Stimulated activated naive CD8-positive, alpha-beta T cell treated with anti-CD3 and anti-CD28 coated beads, Interleukin-15, amount 100 ng/mL, for 72 hours (primary cell): ENCODE results near the gene LYRM4.

Experiments
- ATAC-seq: fragments of 150-1000 bp; cut with Tn5 transposase; 2 replicates; pipeline ENCODE4 v1.10.0; 2021; ENCODE audit warnings: mild to moderate bottlenecking, moderate library complexity
- DNase-seq, 2 donors: peaks; one replicate each; pipeline ENCODE4 v3.0.0; 2021 to 2022
- H3K27ac Mint-ChIP-seq, 2 donors: one replicate each; pipeline ENCODE4 v1.8.0; 2022; ENCODE audit warnings: mild to moderate bottlenecking in 2 of 2, mixed read lengths in 2 of 2, moderate library complexity in 2 of 2
- H3K27me3 Mint-ChIP-seq: one replicate; pipeline ENCODE4 v1.8.0; 2022; ENCODE audit warnings: mixed read lengths
- H3K4me1 Mint-ChIP-seq: one replicate; pipeline ENCODE4 v1.8.0; 2022; ENCODE audit warnings: mild to moderate bottlenecking, mixed read lengths
- H3K4me3 Mint-ChIP-seq, 2 donors: one replicate each; pipeline ENCODE4 v1.8.0; 2022; ENCODE audit warnings: mild to moderate bottlenecking in 2 of 2, mixed read lengths in 2 of 2, moderate library complexity in 1 of 2
- H3K9me3 Mint-ChIP-seq, 2 donors: one replicate each; pipeline ENCODE4 v1.8.0; 2022; ENCODE audit warnings: mixed read lengths in 2 of 2

LYRM4 gene

GRCh38 chr6:5287966-5288297 lies 27.2 kb upstream of the LYRM4 start:
- H3K27ac Mint-ChIP-seq: no peak overlapping the region
- no peak overlapping the region for H3K4me3 Mint-ChIP-seq

GRCh38 chr6:5287205-5287965 lies 26.6 kb upstream of the LYRM4 start:
- DNase-seq: no peak
- no peak for ATAC-seq
- H3K27ac Mint-ChIP-seq: peak overlapping the region; percentile 63 to 68
- peaks cover 0 to 4% of the 10 kb centered on the region in 2 donors for H3K9me3 Mint-ChIP-seq
- H3K4me1 Mint-ChIP-seq: peaks cover 47% of the 10 kb centered on the region
- H3K4me3 Mint-ChIP-seq: no peak overlapping the region
- H3K27me3 Mint-ChIP-seq: no peaks in the 10 kb centered on the region

More at GRCh38 chr6:5287966-5288297, 27.2 kb upstream of the LYRM4 start:
- Mint-ChIP-seq H3K9me3 (peaks cover 0 to 7% of the 10 kb centered on the region in 2 donors), H3K4me1 (peaks cover 48% of the 10 kb centered on the region), H3K27me3 (no peaks in the 10 kb centered on the region)
- no peak for DNase-seq
- no peak for ATAC-seq

DNA sequence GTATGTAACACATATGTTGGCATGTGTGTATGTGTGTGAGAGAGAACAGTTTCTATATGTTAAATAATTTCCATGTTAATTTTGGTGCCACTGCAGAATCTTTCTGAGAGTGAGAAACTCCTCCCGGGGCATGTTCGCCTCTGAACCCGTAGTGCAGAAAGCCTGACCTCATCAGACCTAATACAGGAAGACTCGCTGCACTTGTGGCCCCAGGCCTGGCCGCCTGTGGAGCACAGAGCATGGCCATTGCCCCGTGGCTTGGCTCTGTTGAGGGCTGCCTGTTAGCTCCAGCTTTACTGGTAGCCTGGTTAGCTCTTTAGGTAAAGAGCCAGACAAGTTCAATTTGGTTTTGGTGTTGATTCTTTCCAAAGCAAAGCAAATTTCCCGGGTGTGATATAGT lies 26.0 kb upstream of the LYRM4 start:
- ATAC-seq (no peak), DNase-seq (no peak)
- peaks cover 46% of the 10 kb centered on the region for H3K4me1 Mint-ChIP-seq
- peak overlapping the region; percentile 30 to 68 for H3K27ac Mint-ChIP-seq
- H3K27me3 Mint-ChIP-seq: no peaks in the 10 kb centered on the region
- H3K4me3 Mint-ChIP-seq: no peak overlapping the region
- no peaks in the 10 kb centered on the region for H3K9me3 Mint-ChIP-seq

DNA sequence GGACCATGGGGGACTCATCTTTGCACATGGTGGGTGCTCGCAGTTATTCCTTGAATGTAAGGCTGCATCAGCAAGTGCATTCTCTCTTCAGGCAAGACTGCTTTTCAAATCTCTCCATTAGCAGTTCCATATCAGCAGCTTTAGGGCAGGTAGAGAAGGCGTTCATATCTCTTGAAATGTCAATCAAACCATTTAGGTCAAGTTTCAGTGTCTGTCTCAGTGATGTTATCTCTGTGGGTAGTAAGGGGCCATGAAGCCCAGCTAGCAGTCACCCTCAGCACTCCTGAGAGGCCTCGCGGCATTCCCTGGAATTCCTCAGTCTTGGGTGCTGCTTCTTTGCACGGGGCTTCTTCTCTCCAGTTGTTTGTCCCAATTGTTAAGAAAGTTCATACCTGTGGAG lies 24.8 kb upstream of the LYRM4 start:
- Mint-ChIP-seq H3K4me3 (no peak overlapping the region), H3K4me1 (peaks cover 49% of the 10 kb centered on the region)

DNA sequence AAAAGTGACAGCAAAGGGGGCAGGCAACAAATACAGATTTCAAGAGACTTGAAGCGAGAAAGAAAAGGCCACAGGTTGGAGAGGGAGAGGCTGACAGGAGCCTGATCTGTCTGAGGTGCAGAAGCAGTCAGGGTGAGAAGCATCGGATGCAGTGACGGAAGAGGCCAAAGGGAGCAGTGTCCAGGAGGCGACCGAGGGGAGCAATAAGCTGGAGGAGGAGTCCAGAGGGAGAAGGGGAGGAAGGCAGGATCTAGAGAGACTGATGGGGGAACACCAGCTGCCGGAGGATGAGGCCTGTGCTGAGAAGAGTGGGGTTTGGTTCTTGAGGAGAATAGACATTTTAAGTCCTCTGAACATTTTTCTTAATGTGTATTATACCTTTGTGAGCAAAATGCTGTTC lies 24.3 kb upstream of the LYRM4 start:
- DNase-seq (no peak), ATAC-seq (no peak)
- H3K9me3 Mint-ChIP-seq: no peaks in the 10 kb centered on the region
- H3K27ac Mint-ChIP-seq: peak overlapping the region in 1 of 2 donors; percentile 20
- peaks cover 54% of the 10 kb centered on the region for H3K4me1 Mint-ChIP-seq
- no peak overlapping the region for H3K4me3 Mint-ChIP-seq
- no peaks in the 10 kb centered on the region for H3K27me3 Mint-ChIP-seq

More for the DNA sequence above, 24.8 kb upstream of the LYRM4 start:
- DNase-seq (no peak), ATAC-seq (no peak)
- H3K27me3 Mint-ChIP-seq: no peaks in the 10 kb centered on the region
- H3K27ac Mint-ChIP-seq: peak overlapping the region in 1 of 2 donors; percentile 1
- H3K9me3 Mint-ChIP-seq: no peaks in the 10 kb centered on the region

DNA sequence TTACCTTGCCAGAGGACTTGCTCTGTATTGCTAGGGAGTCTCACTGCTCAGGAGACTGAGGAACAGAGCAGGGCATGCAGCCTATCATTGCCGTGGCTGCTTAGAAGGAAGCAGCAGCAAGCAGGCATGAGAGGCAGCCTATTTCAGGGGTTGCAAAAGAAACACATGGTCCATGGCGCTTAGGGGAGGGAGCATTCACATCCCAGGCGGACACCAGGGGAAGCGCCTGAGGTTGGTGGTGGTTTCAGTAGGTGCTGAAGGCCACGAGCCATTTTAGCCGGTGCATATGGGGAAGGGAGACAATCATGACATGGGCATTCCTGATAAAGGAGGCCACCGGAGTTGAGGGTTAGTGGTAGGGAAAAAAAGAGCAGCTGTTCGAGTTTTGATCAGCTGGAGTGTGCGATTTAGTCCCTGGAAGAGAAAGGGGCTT lies 21.5 kb upstream of the LYRM4 start:
- ATAC-seq: no peak
- Mint-ChIP-seq H3K27ac (no peak overlapping the region), H3K9me3 (no peaks in the 10 kb centered on the region), H3K27me3 (no peaks in the 10 kb centered on the region), H3K4me1 (peaks cover 62% of the 10 kb centered on the region), H3K4me3 (no peak overlapping the region)
- no peak for DNase-seq

- ATAC-seq (no peak), DNase-seq (no peak)
- H3K9me3 Mint-ChIP-seq: no peaks in the 10 kb centered on the region
- peaks cover 55% of the 10 kb centered on the region for H3K4me1 Mint-ChIP-seq
- no peak overlapping the region for H3K27ac Mint-ChIP-seq
- no peak overlapping the region for H3K4me3 Mint-ChIP-seq
- no peaks in the 10 kb centered on the region for H3K27me3 Mint-ChIP-seq
Observed at GRCh38 chr6:5280920-5281319, 20.2 kb upstream of the LYRM4 start.

GRCh38 chr6:5279891-5280338 lies 19.2 kb upstream of the LYRM4 start:
- peak overlapping the region in 1 of 2 donors; percentile 30 for H3K4me3 Mint-ChIP-seq
- DNase-seq (peak in 1 of 2 donors; percentile 49), ATAC-seq (peak; percentile 97)

DNA sequence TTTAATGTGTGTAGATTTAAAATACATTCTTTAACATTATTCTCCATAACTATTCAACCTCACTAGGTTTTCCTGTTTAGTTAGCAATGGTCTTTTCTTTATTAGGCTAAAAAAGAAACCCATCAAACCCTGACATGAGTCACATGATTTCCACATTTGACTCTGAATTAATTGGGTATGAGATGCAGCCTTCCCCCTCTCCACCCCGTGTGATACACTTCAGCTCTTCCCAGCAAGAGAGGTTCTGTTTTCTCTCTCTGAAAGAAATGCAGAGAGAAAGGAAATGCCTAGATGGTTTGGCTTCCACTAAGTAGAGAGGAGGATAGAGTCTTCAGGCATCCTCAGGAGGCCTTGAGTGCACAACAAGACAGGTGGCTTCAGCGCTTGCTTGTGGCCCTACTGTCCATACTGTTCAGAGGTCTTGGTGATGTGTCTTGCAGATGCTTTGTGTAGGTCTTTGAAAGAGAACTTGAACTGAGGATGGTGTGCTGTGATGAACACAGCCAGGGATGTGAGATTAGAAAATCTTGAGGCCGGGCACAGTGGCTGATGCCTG lies 17.9 kb upstream of the LYRM4 start:
- H3K27ac Mint-ChIP-seq: peak overlapping the region in 1 of 2 donors; percentile 74
- no peak for DNase-seq
- no peaks in the 10 kb centered on the region for H3K27me3 Mint-ChIP-seq
- ATAC-seq: no peak
- peaks cover 41% of the 10 kb centered on the region for H3K4me1 Mint-ChIP-seq
- no peaks in the 10 kb centered on the region for H3K9me3 Mint-ChIP-seq
- peak overlapping the region in 1 of 2 donors; percentile 49 for H3K4me3 Mint-ChIP-seq

More at GRCh38 chr6:5279891-5280338, 19.2 kb upstream of the LYRM4 start:
- Mint-ChIP-seq H3K9me3 (no peaks in the 10 kb centered on the region), H3K27me3 (no peaks in the 10 kb centered on the region), H3K4me1 (peaks cover 45% of the 10 kb centered on the region), H3K27ac (peak overlapping the region in 1 of 2 donors; percentile 16)

- no peak overlapping the region for H3K4me3 Mint-ChIP-seq
Observed at GRCh38 chr6:5278047-5278446, 17.3 kb upstream of the LYRM4 start.

DNA sequence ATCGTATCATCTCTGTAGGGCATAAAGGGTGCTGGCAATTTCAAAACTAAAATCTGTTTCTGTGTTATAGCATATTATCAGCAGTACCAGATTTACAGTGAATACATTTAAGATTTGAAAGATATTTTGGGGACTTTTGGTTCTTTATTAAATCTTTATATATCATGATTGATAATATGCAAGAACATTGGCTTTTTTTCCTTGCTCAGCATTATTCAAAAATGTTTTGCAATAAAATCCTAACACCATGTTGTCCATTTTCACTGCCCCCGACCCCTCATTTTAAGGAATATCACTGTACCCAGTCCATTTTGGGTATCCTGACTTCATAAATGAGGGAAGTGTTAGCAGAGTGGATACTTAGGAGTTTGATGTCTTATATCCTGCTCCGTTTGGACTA lies 16.8 kb upstream of the LYRM4 start:
- no peak overlapping the region for H3K4me3 Mint-ChIP-seq
- H3K9me3 Mint-ChIP-seq: no peaks in the 10 kb centered on the region
- no peak for ATAC-seq
- H3K27me3 Mint-ChIP-seq: no peaks in the 10 kb centered on the region
- peaks cover 49% of the 10 kb centered on the region for H3K4me1 Mint-ChIP-seq
- H3K27ac Mint-ChIP-seq: no peak overlapping the region
- no peak for DNase-seq

More at GRCh38 chr6:5278047-5278446, 17.3 kb upstream of the LYRM4 start:
- ATAC-seq: no peak
- H3K9me3 Mint-ChIP-seq: no peaks in the 10 kb centered on the region
- no peak for DNase-seq
- H3K27ac Mint-ChIP-seq: peak overlapping the region in 1 of 2 donors; percentile 65
- peaks cover 47% of the 10 kb centered on the region for H3K4me1 Mint-ChIP-seq
- no peaks in the 10 kb centered on the region for H3K27me3 Mint-ChIP-seq

GRCh38 chr6:5276581-5276980 lies 15.8 kb upstream of the LYRM4 start:
- DNase-seq (no peak), ATAC-seq (no peak)
- Mint-ChIP-seq H3K27ac (no peak overlapping the region), H3K9me3 (no peaks in the 10 kb centered on the region), H3K4me3 (no peak overlapping the region), H3K27me3 (no peaks in the 10 kb centered on the region), H3K4me1 (peaks cover 43% of the 10 kb centered on the region)

GRCh38 chr6:5275497-5275896 lies 14.7 kb upstream of the LYRM4 start:
- Mint-ChIP-seq H3K4me1 (peaks cover 38% of the 10 kb centered on the region), H3K27me3 (no peaks in the 10 kb centered on the region), H3K9me3 (no peaks in the 10 kb centered on the region), H3K27ac (no peak overlapping the region), H3K4me3 (no peak overlapping the region)
- ATAC-seq: no peak
- no peak for DNase-seq

GRCh38 chr6:5274231-5274630 lies 13.5 kb upstream of the LYRM4 start:
- Mint-ChIP-seq H3K27me3 (no peaks in the 10 kb centered on the region), H3K4me3 (no peak overlapping the region), H3K4me1 (peaks cover 33% of the 10 kb centered on the region), H3K9me3 (no peaks in the 10 kb centered on the region), H3K27ac (peak overlapping the region in 1 of 2 donors; percentile 40)
- ATAC-seq (no peak), DNase-seq (no peak)

DNA sequence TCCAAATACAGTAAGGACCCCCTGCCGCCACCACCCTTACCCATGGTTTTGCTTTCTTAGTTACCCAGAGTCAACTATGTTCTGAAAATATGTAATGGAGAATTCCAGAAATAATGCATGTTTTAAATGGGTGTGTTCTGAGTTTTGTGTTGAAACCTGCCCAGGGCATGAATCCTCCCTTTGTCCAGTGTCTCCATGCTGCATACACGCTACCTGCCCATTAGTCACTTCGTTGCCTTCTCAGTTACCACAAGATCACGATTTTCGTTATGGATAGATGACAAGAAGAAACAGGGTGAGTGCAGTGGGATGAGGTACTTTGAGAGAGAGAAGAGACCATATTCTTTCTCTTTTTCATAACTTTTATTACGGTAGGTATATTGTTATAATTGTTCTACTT lies 11.2 kb upstream of the LYRM4 start:
- Mint-ChIP-seq H3K4me3 (no peak overlapping the region), H3K27ac (no peak overlapping the region), H3K27me3 (no peaks in the 10 kb centered on the region), H3K4me1 (peaks cover 20% of the 10 kb centered on the region), H3K9me3 (peaks cover 0 to 5% of the 10 kb centered on the region in 2 donors)
- DNase-seq: no peak
- ATAC-seq: no peak

DNA sequence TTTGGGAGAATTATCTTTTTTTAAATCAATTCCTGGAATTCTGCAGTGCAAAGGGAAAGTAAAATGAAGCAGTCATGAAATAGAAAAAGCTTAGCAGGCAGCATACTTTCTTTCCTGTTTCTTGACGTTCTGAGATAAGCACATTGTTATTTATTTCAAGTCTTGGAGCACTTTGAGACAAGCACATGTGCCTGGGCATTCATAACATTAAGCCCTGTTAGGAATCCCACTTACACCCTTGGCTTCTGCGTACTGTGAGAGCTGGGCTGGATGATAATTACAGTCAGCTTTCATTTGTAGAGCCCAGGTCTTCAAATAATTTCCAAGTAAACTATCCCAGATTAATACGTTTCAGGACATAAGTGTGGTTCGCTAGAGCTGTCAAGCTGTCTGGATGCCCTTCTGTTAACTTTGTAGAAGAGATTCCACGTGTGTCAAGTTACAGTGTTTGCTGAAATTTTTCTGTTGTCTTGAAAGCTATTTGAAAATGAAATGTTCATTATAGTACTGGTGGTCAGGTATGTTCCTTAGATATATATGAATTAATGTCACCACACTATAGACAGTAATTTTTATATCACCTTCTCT lies 9.4 kb upstream of the LYRM4 start:
- Mint-ChIP-seq H3K4me3 (no peak overlapping the region), H3K9me3 (peaks cover 0 to 5% of the 10 kb centered on the region in 2 donors), H3K27ac (peak overlapping the region in 1 of 2 donors; percentile 2), H3K27me3 (no peaks in the 10 kb centered on the region), H3K4me1 (peaks cover 30% of the 10 kb centered on the region)
- DNase-seq (no peak), ATAC-seq (no peak)
